Measurements from ENCODE around the gene C11orf87.

GRCh38 chr11:109378034-109378433 is 44.0 kb upstream of the C11orf87 start:
- TF ChIP-seq, protein P1, sequence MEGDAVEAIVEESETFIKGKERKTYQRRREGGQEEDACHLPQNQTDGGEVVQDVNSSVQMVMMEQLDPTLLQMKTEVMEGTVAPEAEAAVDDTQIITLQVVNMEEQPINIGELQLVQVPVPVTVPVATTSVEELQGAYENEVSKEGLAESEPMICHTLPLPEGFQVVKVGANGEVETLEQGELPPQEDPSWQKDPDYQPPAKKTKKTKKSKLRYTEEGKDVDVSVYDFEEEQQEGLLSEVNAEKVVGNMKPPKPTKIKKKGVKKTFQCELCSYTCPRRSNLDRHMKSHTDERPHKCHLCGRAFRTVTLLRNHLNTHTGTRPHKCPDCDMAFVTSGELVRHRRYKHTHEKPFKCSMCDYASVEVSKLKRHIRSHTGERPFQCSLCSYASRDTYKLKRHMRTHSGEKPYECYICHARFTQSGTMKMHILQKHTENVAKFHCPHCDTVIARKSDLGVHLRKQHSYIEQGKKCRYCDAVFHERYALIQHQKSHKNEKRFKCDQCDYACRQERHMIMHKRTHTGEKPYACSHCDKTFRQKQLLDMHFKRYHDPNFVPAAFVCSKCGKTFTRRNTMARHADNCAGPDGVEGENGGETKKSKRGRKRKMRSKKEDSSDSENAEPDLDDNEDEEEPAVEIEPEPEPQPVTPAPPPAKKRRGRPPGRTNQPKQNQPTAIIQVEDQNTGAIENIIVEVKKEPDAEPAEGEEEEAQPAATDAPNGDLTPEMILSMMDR (IDR thresholded peaks at IDR 0.05), result no peak
- TF ChIP-seq POLR2A (IDR thresholded peaks at IDR 0.05) (no peak), EP300 (IDR thresholded peaks at IDR 0.05) (no peak), POLR2AphosphoS5 (IDR thresholded peaks at IDR 0.05) (no peak)

All from stomach (tissue), 4 donors.